Effector memory CD4-positive, alpha-beta T cell (primary cell): ENCODE results near the gene STEAP1B.
"Not testable (repeated sequence)": the region's sequence is repeated elsewhere in the genome, so short reads cannot be mapped to it uniquely, and the experiment has no call there.

Experiments used
- DNase-seq, 3 donors: peaks; one replicate each; pipeline ENCODE4 v3.0.0-alpha.2; 2020
- H3K27ac ChIP-seq: 2 replicates; pipeline ENCODE4 v1.7.0; 2013; ENCODE audit warnings: mild to moderate bottlenecking, low read length, moderate library complexity; ENCODE audit not compliant: insufficient read depth, poor library complexity, severe bottlenecking
- H3K27me3 ChIP-seq: replicated peaks from 2 replicates; pipeline ENCODE4 v1.7.0; 2013; ENCODE audit warnings: mild to moderate bottlenecking, low read length; ENCODE audit not compliant: insufficient read depth, control insufficient read depth, poor library complexity, severe bottlenecking
- H3K36me3 ChIP-seq: 2 replicates; pipeline ENCODE4 v1.7.0; 2013; ENCODE audit warnings: mild to moderate bottlenecking, low read length, moderate library complexity; ENCODE audit not compliant: control insufficient read depth, insufficient read depth
- H3K4me1 ChIP-seq: 2 replicates; pipeline ENCODE4 v1.7.0; 2013; ENCODE audit warnings: low read length, mild to moderate bottlenecking; ENCODE audit not compliant: control insufficient read depth, insufficient read depth, poor library complexity, severe bottlenecking
- H3K4me3 ChIP-seq: 2 replicates; pipeline ENCODE4 v1.7.0; 2013; ENCODE audit warnings: low read length, low read depth, mild to moderate bottlenecking; ENCODE audit not compliant: insufficient read depth, poor library complexity, severe bottlenecking
- H3K9me3 ChIP-seq: 2 replicates; pipeline ENCODE4 v1.7.0; 2013; ENCODE audit warnings: mild to moderate bottlenecking, low read length, moderate library complexity; ENCODE audit not compliant: control insufficient read depth

The STEAP1B gene

GRCh38 chr7:22528537-22528936 lies 28.5 kb upstream of the STEAP1B start:
- not testable (repeated sequence) for DNase-seq, H3K9me3 ChIP-seq

GRCh38 chr7:22524353-22524947 lies 24.5 kb upstream of the STEAP1B start:
- H3K9me3 ChIP-seq, H3K27me3 ChIP-seq, H3K4me3 ChIP-seq, H3K36me3 ChIP-seq, H3K4me1 ChIP-seq, H3K27ac ChIP-seq, DNase-seq: not testable (repeated sequence)

More at GRCh38 chr7:22528537-22528936, 28.5 kb upstream of the STEAP1B start:
- H3K36me3 ChIP-seq, H3K27ac ChIP-seq, H3K27me3 ChIP-seq, H3K4me1 ChIP-seq, H3K4me3 ChIP-seq: not testable (repeated sequence)

GRCh38 chr7:22523478-22524352 lies 23.7 kb upstream of the STEAP1B start:
- not testable (repeated sequence) for H3K36me3 ChIP-seq, H3K27ac ChIP-seq, DNase-seq

GRCh38 chr7:22519560-22519959 lies 19.6 kb upstream of the STEAP1B start:
- H3K9me3 ChIP-seq, H3K4me1 ChIP-seq, H3K36me3 ChIP-seq, H3K4me3 ChIP-seq, DNase-seq, H3K27ac ChIP-seq, H3K27me3 ChIP-seq: not testable (repeated sequence)

More at GRCh38 chr7:22523478-22524352, 23.7 kb upstream of the STEAP1B start:
- H3K4me1 ChIP-seq, H3K4me3 ChIP-seq, H3K9me3 ChIP-seq, H3K27me3 ChIP-seq: not testable (repeated sequence)

- not testable (repeated sequence) for H3K9me3 ChIP-seq, DNase-seq, H3K36me3 ChIP-seq, H3K4me1 ChIP-seq, H3K27ac ChIP-seq, H3K4me3 ChIP-seq, H3K27me3 ChIP-seq
Measured at GRCh38 chr7:22516950-22517349, 17.0 kb upstream of the STEAP1B start.

GRCh38 chr7:22514963-22515362 lies 15.0 kb upstream of the STEAP1B start:
- not testable (repeated sequence) for H3K27me3 ChIP-seq, H3K27ac ChIP-seq, H3K36me3 ChIP-seq, H3K9me3 ChIP-seq, H3K4me3 ChIP-seq, H3K4me1 ChIP-seq, DNase-seq

GRCh38 chr7:22507320-22507719 lies 7.3 kb upstream of the STEAP1B start:
- H3K4me1 ChIP-seq, H3K36me3 ChIP-seq, H3K4me3 ChIP-seq, DNase-seq, H3K27ac ChIP-seq, H3K27me3 ChIP-seq, H3K9me3 ChIP-seq: not testable (repeated sequence)

- H3K27ac ChIP-seq, H3K36me3 ChIP-seq, H3K4me1 ChIP-seq, H3K27me3 ChIP-seq, DNase-seq, H3K9me3 ChIP-seq, H3K4me3 ChIP-seq: not testable (repeated sequence)
Measured at GRCh38 chr7:22506316-22507020, 6.5 kb upstream of the STEAP1B start.

GRCh38 chr7:22504519-22504918 lies 4.5 kb upstream of the STEAP1B start:
- not testable (repeated sequence) for H3K27me3 ChIP-seq, H3K36me3 ChIP-seq, H3K4me1 ChIP-seq, DNase-seq, H3K27ac ChIP-seq, H3K4me3 ChIP-seq, H3K9me3 ChIP-seq

- not testable (repeated sequence) for H3K9me3 ChIP-seq, H3K4me3 ChIP-seq, H3K27me3 ChIP-seq, H3K4me1 ChIP-seq, DNase-seq, H3K36me3 ChIP-seq, H3K27ac ChIP-seq
Measured at GRCh38 chr7:22502104-22502503, 2.1 kb upstream of the STEAP1B start.
